Stimulated activated CD4-positive, alpha-beta T cell treated with anti-CD3 and anti-CD28 coated beads, Interleukin-2, amount 100 ng/mL, for 48 hours (primary cell): ENCODE data around the gene ZSWIM4.
"Not testable (repeated sequence)": the region's sequence is repeated elsewhere in the genome, so short reads cannot be mapped to it uniquely, and the experiment has no call there.

Experiments
- DNase-seq, 2 donors: peaks; one replicate each; pipeline ENCODE4 v3.0.0-alpha.2; 2020

ZSWIM4 gene

GRCh38 chr19:13794757-13795589 lies at the start of gene ZSWIM4:
Gene ZSWIM4 (plus strand): TSS chr19:13795443. CDS start chr19:13795649, 206 bp downstream.
- DNase-seq: peak; percentile 91 to 93

DNA sequence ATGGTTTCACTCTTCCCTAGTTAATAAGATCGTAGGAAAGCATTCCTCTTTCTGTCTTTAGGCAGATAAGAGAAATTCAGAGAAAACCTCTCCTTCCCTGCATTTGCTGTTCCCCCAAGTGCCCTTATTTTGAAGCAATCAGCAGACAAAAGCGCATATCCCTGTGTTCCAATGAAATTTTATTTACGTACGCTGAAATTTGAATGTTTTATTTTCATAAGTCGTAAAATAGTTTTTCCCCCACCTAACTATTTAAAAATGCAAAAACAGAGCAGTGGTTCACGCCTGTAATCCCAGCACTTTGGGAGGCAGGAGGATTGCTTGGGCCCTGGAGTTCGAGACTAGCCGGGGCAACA lies 48.2 kb upstream of the ZSWIM4 start:
- DNase-seq: no peak

DNA sequence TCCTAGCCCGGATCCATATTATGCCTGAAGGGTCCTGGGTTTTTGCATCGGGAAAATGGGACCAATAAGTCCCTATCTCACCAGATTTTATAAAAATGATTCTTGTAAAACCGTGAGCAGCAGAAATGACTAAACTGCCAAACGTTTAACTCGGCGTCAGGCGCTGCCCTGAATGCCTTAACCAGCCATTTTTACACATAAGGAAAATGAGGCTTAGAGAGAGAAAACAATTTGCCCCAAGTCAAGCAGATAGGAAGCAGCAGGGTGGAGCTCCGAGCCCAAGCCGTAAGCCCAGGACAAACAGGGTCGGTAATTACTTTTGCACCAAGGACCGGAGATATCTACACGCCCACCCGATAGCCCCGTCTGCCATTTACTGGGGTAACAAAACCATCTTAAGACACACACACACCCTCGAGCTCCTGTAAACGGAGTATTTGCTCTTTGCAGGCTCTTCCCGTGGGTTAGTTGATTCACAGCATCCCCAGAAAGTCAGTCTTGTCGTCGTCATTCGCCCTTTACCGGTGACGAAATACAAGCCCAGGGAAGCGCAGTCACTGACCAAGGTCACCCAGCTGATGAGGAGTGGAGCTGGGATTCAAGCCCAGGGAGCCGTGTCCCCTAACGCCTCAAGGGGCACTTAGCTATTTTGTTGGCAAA lies 46.9 kb upstream of the ZSWIM4 start:
- DNase-seq: no peak

- no peak for DNase-seq
Observed at GRCh38 chr19:13751436-13751835, 43.8 kb upstream of the ZSWIM4 start.

DNA sequence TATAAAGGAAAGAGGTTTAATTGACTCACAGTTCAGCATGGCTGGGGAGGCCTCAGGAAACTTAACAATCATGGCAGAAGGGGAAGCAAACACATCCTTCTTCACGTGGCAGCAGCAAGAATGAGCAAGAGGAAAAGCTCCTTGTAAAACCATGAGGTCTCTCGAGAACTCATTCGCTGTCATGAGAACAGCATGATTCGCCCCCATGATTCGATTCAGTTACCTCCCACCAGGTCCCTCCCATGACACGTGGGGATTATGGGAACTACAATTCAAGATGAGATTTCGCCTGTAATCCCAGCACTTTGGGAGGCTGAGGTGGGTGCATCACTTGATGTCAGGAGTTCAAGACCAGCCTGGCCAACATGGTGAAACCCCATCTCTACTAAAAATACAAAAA lies 41.6 kb upstream of the ZSWIM4 start:
- not testable (repeated sequence) for DNase-seq

DNA sequence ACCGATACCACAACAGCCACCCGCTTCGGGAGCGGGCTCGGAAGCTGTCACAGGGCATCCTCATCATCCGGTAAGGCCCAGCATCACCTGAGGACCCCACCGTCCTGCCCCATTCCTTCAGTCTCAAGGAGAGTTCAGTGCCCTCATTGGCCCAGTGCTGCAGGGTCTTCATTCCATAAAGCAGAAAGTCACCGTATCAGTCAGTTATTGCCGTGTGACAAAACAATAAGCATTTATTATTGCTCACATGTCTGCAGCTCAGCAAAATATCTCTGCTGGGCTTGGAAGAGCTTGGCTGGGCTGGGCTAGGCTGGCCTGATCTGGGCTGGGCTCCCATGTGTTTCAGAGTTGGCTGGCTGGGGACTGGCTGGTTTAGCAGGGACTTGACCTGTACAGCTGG lies 39.0 kb upstream of the ZSWIM4 start:
- no peak for DNase-seq

- no peak for DNase-seq
Observed at GRCh38 chr19:13757805-13758772, 37.2 kb upstream of the ZSWIM4 start.

GRCh38 chr19:13758795-13759194 lies 36.4 kb upstream of the ZSWIM4 start:
- no peak for DNase-seq

DNA sequence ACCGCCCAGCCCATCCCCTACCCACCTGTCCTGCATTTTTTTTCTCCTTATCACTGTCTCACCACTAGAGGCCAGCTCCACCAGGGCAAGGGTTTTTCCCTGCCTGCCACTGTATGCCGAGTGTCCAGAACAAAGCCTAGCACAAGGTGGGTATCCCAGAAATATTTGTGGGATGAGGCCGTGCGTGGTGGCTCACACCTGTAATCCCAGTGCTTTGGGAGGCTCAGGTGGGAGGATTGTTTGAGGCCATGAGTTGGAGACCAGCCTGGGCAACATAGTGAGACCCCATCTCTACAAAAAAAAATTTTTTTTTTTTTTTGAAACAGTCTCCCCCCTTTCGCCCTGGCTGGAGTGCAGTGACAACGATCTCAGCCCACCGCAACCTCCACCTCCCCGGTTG lies 33.8 kb upstream of the ZSWIM4 start:
- no peak for DNase-seq

DNA sequence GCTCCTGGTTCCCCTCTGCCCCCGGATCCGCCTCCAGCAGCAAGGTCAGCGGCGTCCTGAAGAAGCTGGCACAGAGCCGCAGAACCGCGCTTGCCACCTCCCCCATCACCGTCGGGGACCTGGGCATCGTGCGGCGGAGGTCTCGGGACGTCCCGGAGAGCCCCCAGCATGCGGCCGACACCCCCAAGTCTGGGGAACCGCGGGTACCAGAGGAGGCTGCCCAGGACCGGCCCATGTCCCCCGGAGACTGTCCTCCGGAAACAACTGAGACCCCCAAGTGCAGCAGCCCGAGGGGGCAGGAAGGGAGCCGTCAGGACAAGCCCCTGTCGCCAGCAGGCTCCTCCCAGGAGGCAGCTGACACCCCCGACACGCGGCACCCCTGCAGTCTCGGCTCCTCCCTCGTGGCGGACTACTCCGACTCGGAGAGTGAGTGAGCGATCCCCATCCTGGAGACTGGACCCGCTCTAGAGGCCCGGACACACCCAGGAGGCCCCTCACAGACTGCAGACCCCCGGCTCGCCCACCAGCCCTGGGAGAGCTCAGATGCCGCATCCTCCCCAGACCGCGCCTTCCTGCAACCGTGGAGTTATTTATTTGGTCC lies 32.5 kb upstream of the ZSWIM4 start:
- no peak for DNase-seq

- no peak for DNase-seq
Observed at GRCh38 chr19:13763265-13763664, 32.0 kb upstream of the ZSWIM4 start.

GRCh38 chr19:13764101-13764807 lies 31.0 kb upstream of the ZSWIM4 start, which contains the start of gene MRI1:
Gene MRI1 (plus strand): TSS chr19:13764522. CDS start chr19:13764589, 67 bp downstream.
- peak; percentile 48 to 70 for DNase-seq

DNA sequence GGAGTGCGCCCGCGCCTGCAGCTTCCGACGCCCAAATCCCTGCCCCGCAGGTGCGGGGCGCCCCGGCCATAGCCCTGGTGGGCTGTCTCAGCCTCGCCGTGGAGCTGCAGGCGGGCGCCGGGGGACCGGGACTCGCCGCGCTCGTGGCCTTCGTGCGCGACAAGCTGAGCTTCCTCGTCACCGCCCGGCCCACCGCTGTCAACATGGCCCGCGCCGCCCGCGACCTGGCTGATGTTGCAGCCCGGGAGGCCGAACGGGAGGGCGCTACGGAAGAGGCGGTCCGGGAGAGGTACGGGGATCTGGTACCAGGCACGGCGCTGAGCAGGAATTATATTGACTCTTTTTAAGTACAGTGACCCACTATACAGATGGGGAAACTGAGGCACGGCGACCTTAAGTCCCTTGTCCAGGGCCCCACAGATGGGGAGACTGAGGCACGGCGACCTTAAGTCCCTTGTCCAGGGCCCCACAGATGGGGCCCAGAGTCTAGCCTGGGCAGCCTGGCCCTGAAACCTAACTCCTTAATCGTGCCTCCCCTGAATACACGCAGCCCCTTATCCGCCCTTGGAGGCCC lies 30.3 kb upstream of the ZSWIM4 start:
- peak; percentile 33 to 40 for DNase-seq

DNA sequence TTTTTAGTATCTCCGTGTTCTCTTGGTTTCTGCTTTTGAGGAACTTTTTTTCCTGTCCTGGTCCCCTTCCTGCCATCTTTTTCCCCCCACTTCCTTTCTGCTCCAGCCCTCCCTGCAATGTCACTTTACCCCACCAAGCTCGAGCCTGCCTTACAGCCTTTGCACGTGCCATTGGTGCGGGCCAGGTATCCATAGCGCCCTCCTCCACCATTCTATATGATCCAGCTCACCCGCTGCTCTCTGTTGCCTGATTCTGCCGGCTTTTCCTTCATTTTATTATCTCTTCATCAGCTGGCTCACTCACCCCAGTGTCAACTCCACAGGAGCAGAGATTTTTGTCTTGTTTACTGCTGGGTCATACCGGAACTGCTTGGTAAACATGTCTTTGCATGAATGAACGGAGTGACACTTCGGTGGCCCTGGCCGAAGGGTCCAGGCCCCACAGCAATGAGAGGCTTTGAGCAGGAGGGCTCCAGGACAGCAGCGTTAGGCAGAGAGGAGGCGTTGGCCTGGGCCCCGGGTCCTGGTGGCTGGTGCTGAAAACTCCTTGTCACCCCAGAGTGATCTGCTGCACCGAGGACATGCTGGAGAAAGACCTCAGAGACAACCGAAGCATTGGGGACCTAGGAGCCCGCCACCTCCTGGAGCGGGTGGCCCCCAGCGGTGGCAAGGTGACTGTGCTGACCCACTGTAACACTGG lies 29.7 kb upstream of the ZSWIM4 start:
- no peak for DNase-seq

DNA sequence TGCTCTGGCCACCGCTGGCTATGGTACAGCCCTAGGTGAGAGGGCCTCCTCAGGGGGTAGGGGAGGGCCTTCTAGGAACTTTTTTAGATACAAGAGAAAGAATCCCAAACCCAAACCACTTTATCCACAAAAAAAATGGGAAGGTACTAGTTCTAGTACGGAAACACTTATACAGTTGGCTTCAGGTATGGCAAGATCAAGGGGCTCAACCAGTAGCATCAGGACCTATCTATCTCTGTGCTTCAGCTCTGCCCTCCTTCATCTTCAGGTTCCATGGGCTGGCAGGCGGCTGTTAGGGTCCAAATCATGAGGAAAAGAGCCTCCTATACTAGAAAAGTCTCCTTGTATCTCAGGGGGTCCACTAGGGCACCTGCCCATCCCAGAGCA lies 29.2 kb upstream of the ZSWIM4 start:
- DNase-seq: no peak

- DNase-seq: no peak
Observed at GRCh38 chr19:13768510-13768909, 26.7 kb upstream of the ZSWIM4 start.

- DNase-seq: no peak
Observed at GRCh38 chr19:13770013-13770635, 25.1 kb upstream of the ZSWIM4 start.

- DNase-seq: peak; percentile 78 to 85
Observed at GRCh38 chr19:13774217-13775191, 20.7 kb upstream of the ZSWIM4 start, which contains the start of gene C19orf53. Gene C19orf53 (plus strand): TSS chr19:13774456. CDS start chr19:13774478, 22 bp downstream.

DNA sequence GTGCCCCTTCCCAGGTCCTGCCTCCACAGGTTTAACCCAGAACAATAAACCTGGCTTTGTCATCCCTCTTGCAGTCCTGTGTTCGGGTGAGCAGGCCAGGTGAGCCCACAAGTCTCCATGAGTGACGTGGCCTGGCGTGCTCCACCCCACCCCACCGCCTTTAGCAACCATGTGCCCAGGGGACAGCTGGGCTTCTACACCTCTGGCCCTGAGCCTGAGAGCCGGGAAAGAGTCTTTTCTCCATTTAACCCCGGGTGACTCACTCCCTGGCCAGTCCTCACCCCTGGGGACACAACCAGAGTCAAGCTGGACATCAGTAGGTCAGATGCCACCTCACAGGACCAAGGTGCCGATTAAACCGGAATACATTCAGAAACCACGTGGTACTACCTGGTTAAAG lies 16.8 kb upstream of the ZSWIM4 start:
- DNase-seq: no peak
